NCI-H446 treated with DMSO at 0.1 percent for 48 hours (cell line): ENCODE results near the gene INO80E.
"Not testable (repeated sequence)": the region's sequence is repeated elsewhere in the genome, so short reads cannot be mapped to it uniquely, and the experiment has no call there.

Experiments
- DNase-seq: peaks from one replicate; lab custom pipeline; 2025; lab: John Stamatoyannopoulos, UW

Gene INO80E

DNA sequence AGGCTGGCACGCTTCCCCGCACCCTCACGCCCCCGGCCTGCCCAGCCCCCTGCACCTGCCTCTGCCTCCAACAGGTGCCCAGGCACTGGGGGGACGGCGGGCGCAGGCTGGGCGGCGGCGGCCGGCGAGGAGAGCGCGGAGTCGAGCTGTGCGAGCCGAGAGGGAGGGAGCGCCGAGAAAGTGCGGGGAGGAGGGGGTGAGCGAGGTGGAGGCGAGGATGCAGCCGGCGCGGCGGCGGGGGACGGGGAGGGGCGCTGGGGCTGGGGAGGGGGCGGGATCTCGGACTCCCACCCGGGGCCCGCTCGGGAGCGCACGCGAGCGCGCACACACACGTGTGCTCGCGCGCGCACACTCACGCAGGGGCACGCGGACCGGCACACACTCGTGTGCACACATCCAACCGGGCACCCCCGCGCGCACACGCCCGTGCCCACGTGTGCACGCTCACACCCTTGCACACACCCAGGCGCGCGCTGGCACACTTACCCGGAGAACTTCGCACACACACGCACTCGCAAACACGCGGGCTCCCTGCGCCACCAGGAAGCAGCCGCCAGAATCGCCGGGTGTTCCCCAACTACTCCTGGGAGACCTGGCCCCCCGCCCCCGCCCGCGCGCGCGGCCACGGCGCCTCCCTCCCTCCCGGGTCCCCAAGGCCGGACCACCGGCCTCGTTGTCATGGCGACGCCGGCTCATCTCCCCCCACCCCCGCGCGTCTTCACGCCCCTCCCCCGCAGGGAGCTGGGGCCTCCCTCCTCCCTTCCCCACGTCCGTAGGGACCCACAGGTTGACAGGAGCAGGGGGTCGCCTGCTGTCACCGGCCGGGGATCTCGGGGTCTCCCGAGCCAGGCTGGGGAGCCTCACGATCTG, 15.0 kb downstream of the INO80E start, which contains the start of gene DOC2A:
TSS of gene DOC2A (minus strand) at position 184 of the 870 bp plus-strand sequence. CDS start 805 bp downstream, outside the sequence.
- peak; percentile 18 for DNase-seq

DNA sequence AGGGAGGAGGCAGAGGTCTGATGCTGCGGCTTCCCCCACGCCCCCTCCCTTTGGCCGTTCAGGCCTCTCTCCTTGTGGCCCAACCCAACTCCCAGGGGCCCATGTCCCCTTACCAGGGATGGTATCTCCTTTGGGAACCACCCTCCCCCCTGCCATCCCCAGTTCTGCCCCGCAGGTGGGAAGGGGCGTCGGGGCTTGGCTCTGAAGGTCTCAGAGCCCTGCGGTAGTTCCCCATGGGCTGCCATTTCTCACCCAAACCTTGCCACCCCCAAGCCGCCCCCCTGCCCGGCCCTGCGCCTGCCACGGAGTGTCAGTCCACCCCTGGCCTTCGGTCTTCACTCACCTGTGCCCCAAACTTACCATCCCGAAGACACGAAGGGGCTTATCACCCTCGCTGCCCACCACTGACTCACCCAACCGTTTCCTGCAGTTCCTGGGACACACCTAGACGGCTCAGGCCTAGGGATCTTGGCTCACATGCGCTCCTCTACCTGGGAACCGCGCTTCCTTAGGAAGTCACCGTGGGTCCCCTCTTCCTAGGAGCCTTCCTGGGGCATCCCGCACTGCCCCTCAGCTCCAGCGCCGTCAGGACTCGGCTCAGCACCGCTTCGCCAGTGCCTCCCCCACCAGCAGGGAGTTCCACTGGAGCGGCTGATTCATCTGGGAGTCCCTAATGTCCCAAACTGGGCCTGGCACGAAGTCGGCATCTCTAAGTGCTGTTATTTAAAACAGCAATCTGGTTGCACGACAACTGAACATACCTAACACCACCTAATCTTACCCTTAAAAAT, 15.9 kb downstream of the INO80E start:
- no peak for DNase-seq

DNA sequence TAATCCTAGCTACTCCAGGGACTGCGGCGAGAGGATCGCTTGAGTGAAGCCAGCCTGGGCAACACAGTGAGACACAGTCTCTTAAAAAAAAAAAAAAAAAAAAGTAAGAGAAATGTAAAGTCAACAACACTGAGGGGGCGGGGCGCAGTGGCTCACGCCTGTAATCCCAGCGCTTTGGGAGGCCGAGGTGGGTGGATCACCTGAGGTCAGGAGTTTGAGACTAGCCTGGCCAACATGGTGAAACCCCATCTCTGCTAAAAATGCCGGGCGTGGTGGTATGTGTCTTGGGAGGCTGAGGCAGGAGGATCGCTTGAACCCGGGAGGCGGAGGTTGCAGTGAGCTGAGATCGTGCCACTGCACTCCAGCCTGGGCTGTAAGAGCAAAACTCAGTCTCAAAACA, 16.6 kb downstream of the INO80E start:
- not testable (repeated sequence) for DNase-seq

DNA sequence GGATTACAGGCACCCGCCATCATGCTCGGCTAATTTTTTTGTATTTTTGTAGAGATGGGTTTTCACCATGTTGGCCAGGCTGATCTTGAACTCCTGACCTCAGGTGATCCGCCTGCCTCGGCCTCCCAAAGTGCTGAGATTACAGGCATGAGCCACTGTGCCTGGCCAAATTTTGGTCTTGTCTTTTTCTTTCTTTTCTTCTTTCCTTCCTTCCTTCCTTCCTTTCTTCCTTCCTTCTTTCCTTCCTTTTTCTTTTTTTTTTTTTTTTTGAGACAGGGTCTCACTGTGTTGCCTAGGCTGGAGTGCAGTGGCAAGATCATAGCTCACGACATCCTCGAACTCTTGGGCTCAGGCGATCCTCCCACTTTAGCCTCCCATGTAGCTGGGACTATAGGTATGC, 19.4 kb downstream of the INO80E start:
- DNase-seq, result not testable (repeated sequence)

DNA sequence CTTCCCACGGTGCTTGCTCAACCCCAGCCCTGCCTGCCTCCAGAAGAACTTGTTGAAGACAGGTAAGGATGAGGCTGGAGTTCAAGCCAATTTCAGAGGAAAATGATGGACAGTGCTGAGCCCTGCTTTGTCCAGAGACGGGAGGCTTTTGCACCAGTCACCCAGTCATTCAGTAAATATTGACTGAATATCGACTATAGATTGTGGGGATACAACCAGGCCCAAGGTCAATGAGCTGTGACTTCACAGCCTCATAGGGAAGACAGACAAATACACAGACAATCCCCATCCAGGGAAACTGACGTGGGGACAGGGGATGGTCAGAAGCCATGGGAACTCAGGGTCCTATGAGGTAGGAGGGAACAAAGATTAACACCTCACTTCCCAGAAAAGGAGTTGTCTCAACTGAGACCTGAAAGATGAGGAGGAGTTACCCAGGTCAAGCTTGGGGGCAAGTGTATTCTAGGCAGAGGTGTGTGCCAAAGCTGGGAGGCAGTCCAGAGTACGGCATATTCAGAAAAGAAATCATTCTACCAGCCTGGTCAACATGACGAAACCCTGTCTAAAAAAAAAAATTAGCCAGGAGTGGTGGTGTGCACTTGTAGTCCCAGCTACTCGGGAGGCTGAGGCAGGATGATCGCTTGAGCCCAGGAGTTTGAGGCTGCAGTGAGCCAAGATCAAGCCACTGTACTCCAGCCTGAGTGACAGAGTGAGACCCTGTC, 20.7 kb downstream of the INO80E start:
- no peak for DNase-seq

DNA sequence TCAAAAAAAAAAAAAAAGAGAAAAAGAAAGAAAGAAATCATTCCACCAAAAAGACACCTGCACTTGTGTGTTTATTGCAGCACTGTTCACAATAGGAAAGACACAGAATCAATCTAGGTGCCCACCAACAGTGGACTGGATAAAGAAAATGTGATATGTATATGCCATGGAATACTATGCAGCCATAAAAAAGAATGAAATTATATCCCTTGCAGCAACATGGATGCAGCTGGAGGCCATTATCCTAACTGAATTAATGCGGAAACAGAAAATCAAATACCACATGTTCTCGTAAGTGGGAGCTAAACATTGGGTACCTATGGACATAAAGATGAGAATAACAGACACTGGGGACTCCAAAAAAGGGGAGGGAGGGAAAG, 21.2 kb downstream of the INO80E start:
- no peak for DNase-seq

DNA sequence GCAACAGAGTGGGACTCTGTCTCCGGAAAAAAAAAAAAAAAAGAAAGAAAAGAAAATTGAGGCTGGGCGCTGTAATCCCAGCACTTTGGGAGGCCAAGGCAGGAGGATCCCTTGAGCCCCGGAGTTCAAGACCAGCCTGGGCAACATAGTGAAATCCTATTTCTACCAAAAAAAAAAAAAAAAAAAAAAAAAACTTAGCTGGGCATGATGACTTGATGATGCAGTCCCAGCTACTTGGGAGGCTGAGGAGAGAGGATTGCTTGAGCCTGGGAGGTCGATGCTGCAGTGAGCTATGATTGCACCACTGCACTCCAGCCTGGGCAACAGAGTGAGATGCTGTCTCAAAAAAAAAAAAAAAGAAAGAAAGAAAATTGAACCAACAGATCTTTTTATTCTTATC, 21.9 kb downstream of the INO80E start:
- not testable (repeated sequence) for DNase-seq

DNA sequence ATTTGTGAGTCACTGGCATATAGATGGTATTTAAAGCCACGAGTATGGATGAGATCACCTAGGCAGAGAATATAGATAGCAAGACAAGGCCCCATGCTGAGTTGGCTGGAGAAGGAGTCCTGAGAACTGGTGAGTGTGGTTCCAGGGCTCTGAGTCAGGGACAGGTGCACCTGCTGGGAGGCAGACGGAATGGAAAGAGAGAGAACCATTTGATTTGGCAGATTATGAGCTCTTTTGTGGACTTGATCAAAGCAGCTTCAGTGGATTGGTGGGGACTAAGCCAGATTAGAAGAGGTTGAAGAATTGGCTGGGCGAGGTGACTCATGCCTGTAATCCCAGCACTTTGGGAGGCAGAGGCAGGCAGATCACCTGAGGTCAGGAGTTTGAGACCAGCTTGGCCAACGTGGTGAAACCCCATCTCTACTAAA, 22.7 kb downstream of the INO80E start:
- no peak for DNase-seq

DNA sequence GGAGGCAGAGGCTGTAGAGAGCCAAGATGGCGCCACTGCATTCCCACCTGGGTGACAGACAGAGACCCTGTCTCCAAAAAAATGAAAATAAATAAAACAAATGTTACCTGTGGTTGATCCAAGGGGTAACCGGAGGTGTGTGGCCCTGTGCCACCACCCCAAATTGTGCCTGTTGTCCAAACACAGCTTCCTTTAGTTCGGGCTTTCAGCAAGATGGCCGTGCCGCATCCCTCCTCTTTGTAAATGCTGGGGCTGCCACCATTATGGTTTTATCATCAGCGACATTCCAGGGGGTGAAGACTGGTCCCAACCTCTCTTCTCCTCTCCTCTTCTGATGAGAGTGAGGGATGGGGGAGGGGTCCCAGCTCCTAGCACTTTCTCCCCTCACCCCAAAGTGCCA, 26.8 kb downstream of the INO80E start, which contains the start of gene C16orf92:
TSS of gene C16orf92 (plus strand) at position 312 of the 400 bp plus-strand sequence. CDS start 143 bp downstream, outside the sequence.
- DNase-seq, result no peak

DNA sequence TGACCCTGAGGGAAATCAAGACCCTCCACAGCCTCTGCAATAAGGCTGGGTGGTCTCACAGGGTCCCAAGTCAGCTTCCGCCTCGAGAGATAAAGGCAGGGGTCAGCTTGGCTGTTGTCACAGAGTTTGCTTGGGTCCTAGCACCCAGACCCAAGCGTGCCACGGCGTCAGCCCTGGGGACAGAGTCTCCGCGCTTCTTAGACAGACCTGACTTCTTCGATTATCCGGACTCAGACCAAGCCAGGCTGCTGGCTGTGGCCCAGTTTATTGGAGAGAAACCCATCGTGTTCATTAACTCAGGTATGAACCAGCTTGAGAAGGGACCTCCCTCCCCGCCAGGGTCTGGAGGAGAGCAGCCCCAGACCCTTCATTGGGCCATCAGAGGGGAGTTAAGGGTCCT, 27.5 kb downstream of the INO80E start:
- no peak for DNase-seq

DNA sequence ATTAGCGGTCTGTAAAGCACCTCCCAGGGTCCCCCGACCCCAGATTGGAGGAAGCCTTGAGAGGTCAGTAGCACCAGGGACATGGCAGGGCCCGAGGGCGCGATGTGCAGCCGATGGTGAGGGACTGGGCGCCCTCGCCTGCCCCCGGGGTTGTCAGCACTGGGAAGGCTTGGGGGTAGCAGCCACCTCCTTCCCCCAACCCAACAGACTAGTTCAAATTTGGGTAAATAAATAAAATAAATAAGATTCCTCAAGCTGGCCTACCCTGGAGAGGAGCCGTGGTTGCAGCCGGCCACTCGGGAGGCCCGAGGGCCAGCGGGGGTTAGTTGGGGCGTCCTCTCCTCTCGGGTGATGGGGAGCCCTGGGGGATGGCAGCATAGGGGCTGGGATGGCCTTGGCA, 28.4 kb downstream of the INO80E start:
- no peak for DNase-seq

DNA sequence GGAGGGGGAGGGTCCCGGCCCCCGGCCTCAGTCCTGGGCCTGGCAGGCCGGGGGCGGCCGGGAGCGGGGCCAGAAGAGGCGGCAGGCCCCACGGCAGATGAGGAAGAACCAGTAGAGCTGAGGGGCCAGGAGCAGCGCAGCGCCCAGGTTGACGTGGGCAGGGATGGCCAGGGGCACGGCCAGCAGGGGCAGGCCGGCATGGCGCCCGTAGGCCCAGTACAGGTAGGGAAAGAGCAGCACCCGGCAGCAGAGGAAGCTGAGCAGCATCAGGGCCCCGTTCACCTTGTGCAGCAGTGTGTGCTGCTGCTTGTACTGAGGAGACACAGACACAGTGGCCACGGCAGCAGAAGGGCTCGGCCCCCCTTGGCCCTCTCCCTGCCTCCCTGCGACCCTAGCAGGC, 29.1 kb downstream of the INO80E start:
- DNase-seq, result no peak

DNA sequence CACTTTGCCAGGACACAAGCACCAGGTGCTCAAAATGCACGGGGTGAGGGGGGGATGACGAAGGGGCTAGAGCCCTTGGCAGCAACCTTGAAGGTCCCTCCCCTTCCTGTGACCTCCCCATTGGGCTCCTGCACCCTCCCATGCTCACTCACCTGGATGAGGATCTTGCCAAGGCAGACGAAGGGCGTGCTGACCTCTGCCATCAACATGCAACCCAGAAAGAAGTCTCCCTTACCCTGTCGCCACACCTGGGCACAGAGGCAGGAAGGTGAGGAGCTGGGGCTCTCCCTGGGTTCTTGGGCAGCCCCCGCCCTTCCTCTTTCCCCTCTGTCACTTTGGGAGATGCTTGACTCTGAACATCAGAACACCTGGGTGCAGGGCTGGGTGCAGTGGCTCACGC, 29.5 kb downstream of the INO80E start:
- no peak for DNase-seq

DNA sequence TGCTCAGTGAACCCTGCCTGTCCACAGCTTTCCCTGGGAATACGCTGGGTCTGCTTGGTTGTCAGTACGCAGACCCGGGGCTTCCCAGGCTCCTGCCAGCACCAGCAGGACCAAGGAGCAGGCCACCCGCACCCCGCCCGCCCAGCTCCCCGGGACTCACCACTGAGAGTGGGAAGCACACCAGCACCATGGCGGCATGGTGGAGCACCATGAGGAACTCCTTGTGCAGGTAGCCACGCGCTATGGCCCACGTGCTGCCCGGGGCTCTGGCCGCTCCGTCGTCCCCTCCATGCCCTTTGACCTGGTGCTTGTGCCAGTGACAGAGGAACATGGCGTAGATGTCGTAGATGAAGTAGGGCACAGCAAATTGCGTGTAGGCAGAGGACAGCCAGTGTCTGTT, 30.4 kb downstream of the INO80E start:
- no peak for DNase-seq

DNA sequence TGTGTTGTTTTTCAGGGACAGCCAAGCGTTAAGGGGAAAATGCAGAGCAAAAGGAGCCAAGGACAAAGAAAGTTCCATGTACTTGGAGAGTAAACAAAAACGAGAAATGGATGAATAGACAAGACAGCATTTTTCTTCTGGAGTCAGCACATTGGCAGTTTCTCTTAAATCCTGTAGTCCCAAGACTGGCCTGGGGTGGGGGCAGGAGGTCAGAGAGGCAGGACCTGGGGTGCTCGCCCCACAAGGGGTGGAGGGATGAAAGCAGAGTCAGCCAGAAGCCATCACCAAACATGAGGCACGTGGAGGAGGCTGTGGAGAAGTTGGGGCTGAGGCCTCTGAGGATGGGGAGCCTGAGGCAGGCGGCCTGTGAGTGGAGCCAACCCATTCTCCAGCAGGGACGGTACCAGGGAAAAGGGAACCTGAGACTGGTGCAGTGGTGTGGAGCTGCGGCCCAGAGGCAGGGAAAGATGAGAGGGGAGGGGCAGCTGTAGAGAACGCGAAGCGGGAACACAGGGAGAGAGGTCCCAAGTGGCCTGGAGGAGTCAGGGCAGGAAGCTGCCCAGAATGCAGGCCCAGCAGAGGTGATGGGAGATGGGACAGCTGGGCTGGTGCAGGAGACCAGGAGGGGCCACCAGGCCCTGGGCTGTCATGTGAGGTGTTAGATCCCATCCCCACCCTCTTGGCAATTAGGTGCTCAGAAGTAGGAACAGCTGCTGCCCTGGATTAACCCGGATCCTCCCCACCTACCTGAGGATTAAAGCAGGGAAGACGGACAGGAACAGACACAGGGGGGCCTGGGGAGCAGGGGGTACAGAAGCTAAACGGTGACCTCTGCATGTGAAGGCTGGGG, 31.8 kb downstream of the INO80E start:
- DNase-seq, result no peak

DNA sequence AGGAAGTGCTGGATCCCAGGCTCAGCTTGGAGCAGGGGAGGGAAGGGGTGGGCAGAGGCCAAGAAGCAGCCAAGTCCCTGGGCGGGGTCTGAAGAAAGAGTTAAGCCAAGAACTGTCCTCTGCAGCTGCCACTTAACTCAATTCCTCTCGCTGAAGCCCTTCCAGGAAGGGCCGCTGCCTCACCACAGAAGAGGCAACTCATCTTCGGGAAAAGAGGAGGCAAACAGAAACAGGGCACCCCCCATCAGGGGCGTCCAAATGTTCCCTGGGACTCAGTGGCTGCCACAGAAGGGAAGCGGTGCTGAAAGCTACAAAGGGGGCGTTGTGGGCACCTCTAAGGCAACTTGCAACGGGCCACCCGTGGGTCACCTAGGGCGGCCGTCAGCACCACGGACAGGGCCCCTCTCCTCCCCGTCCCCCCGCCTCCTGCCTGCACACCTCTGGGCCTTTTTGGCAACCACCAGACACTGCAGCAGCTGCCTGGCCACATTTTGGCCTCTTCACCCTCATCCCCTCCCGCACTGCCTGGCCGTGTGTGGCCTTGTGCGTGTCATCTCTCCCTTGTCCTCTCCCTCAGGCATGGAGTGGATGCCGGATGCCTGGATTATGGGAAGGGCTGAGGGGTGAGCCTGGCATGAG, 32.5 kb downstream of the INO80E start:
- DNase-seq, result no peak

DNA sequence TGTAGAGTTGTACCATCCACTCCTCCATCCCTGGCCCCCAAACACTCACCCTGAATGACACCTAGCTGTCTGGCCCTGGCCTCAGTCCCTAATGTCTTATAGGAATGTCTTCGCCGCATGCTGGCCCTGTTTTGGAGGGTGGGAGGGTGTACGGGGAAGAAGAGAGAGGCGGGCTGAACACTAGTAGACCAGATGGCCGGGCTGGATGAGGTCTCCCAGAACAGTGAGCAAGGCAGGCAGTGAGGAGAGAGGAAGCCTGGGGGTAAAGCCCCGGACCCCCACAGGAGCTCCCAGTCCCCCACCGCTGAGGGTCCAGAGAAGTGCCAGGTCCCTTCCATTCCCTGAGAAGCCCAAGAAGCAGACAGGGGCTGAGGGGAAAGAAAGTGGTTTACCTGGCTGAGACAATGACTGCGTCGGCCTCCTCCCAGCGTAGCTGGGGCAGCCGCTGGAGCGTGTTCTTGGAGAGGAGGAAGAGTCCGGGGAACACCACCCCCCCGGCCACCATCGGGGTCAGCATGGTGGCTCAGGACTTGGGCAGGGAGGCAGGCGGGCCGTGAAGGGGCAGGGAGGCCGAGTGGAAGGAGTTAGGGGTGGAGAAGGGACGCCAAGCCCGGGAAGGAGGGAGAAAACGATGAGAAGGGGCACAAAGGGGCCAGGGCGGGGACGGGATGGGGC, 34.1 kb downstream of the INO80E start:
- no peak for DNase-seq

DNA sequence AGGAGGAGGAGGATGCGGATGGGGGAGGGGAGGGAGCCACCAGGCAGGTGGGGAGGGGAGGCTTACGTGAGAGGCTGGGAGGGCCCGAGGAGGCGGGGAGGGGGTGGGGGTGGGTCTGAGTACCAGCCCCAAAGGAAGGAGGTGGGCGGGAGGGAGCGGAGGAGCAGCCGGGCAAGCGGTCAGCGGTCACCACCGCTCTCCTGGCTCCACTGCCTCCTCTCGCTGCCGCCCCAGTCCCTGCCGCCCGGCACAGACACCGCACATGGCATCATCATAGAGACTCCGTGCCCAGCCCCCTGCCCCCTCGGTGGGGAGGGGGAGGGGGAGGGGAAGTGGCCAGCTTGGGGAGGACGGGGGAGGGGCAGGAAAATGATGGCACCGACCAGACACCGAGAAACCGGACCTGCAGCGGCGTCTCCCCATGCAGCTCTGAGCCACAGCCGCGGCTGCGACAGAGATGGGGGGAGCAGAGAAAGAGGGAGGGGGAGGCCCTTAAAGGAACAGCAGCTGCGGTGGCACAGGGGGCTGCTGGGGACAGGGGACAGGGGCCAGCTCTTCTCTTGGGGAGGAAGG, 34.9 kb downstream of the INO80E start, which contains the start of gene TLCD3B:
TSS of gene TLCD3B (minus strand) at position 431 of the 573 bp plus-strand sequence. CDS start 744 bp downstream, outside the sequence.
- no peak for DNase-seq

DNA sequence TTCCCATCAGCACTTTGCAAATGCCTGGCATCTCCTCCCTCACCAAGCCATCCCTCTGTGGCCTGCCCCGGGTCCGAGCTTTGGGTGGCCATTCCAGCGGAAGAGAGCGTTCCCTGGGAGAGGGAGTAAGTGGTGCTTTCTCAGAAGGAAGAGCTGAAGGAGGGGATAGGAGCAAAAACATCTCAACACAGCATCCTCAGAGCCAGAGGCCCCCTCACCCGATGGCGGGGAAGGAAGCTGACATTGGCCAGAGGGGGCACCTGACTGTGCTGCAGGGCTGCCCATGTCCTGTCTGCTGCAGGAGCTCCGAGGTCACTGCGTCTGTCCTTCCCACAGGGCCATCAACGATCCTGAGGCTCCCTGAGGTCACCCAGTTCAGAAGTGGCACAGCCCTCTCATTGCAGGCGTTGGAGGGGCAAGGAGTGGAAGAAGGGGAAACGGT, 35.5 kb downstream of the INO80E start:
- no peak for DNase-seq
